WTC11 (cell line): Measurements from ENCODE around the gene LINS1. TPM values are rescaled to one million over a fixed set of nuclear protein-coding genes. Genes with fewer than 3 reads are reported as not detected.

ENCODE experiments used
- ATAC-seq: fragments of 200-7000 bp; cut with Tn5 transposase; 2 replicates; pipeline ENCODE4 v1.10.0; 2021; ENCODE audit warnings: mild to moderate bottlenecking, moderate library complexity
- CTCF ChIA-PET: fragments of 300-600 bp; sonication (Branson Sonifier 250); formaldehyde crosslinking; loops from one replicate; lab custom pipeline; 2021; ENCODE audit warnings: antibody characterized with exemption; lab: Charles Lee
- POLR2A ChIA-PET: fragments of 350-600 bp; sonication (Branson Sonifier 250); formaldehyde crosslinking; loops from one replicate; lab custom pipeline; 2021; ENCODE audit warnings: antibody characterized with exemption; lab: Charles Lee
- DNase-seq: peaks from one replicate; pipeline ENCODE4 v3.0.0; 2021; ENCODE audit warnings: low spot score
- H3K27ac Mint-ChIP-seq: 2 replicates; pipeline ENCODE4 v1.8.0; 2021; ENCODE audit warnings: mixed read lengths
- H3K27me3 Mint-ChIP-seq: 2 replicates; pipeline ENCODE4 v1.8.0; 2021; ENCODE audit warnings: low read depth, mild to moderate bottlenecking, moderate library complexity, mixed read lengths
- H3K36me3 Mint-ChIP-seq: 2 replicates; pipeline ENCODE4 v1.8.0; 2021; ENCODE audit warnings: mixed read lengths
- H3K4me1 Mint-ChIP-seq: 2 replicates; pipeline ENCODE4 v1.8.0; 2022; ENCODE audit warnings: mixed read lengths
- H3K4me3 Mint-ChIP-seq: 2 replicates; pipeline ENCODE4 v1.8.0; 2021; ENCODE audit warnings: mild to moderate bottlenecking, moderate library complexity, mixed read lengths
- H3K9me3 Mint-ChIP-seq: 2 replicates; pipeline ENCODE4 v1.8.0; 2021; ENCODE audit warnings: mixed read lengths
- CBFB ChIP-seq: sonication (generic); formaldehyde crosslinking; IDR thresholded peaks from 2 replicates; pipeline ENCODE4 v1.8.1; 2022; ENCODE audit warnings: mild to moderate bottlenecking, low read depth, missing genetic modification reagents
- MYBL2 ChIP-seq: sonication (generic); formaldehyde crosslinking; IDR thresholded peaks from 2 replicates; pipeline ENCODE4 v1.8.1; 2023; ENCODE audit warnings: mild to moderate bottlenecking, moderate library complexity, missing genetic modification reagents
- NFATC4 ChIP-seq: fragments of 250-450 bp; sonication (Bioruptor Pico); IDR thresholded peaks from 2 replicates; pipeline ENCODE4 v1.9.0; 2021; ENCODE audit warnings: mild to moderate bottlenecking
- NR2C2 ChIP-seq: sonication (generic); formaldehyde crosslinking; IDR thresholded peaks from 2 replicates; pipeline ENCODE4 v1.8.0; 2022; ENCODE audit warnings: mild to moderate bottlenecking, missing genetic modification reagents
- RORB ChIP-seq: fragments of 250-450 bp; sonication (Bioruptor Pico); IDR thresholded peaks from 2 replicates; pipeline ENCODE4 v1.9.0; 2021; ENCODE audit warnings: mild to moderate bottlenecking
- ZBTB21 ChIP-seq: sonication (generic); formaldehyde crosslinking; IDR thresholded peaks from 2 replicates; pipeline ENCODE4 v1.8.1; 2023; ENCODE audit warnings: mild to moderate bottlenecking, missing genetic modification reagents, borderline replicate concordance
- ZNF219 ChIP-seq: sonication (generic); formaldehyde crosslinking; IDR thresholded peaks from 2 replicates; pipeline ENCODE4 v1.8.0; 2023; ENCODE audit warnings: missing genetic modification reagents, mild to moderate bottlenecking, borderline replicate concordance
- total RNA-seq: library from RNA; stranded (reverse); gene quantifications from 3 replicates; pipeline ENCODE4 v1.2.3, GENCODE V29; 2021
- TF ChIP-seq, protein P1 (sequence below): fragments of 250-450 bp; sonication (Bioruptor Pico); IDR thresholded peaks from 2 replicates; pipeline ENCODE4 v1.9.0; 2021; ENCODE audit warnings: moderate library complexity, mild to moderate bottlenecking, inconsistent platforms, borderline replicate concordance
- TF ChIP-seq, protein P2 (sequence below): sonication (generic); formaldehyde crosslinking; IDR thresholded peaks from 2 replicates; pipeline ENCODE4 v1.8.0; 2022; ENCODE audit warnings: mild to moderate bottlenecking, missing genetic modification reagents
- TF ChIP-seq, protein P3 (sequence below): fragments of 250-450 bp; sonication (Bioruptor Pico); conservative IDR thresholded peaks from 2 replicates; pipeline ENCODE4 v1.9.0; 2021; ENCODE audit warnings: mild to moderate bottlenecking
- TF ChIP-seq, protein P4 (sequence below): sonication (generic); formaldehyde crosslinking; IDR thresholded peaks from 2 replicates; pipeline ENCODE4 v1.8.0; 2023; ENCODE audit warnings: missing genetic modification reagents, mild to moderate bottlenecking, borderline replicate concordance
- TF ChIP-seq, protein P5 (sequence below): sonication (generic); formaldehyde crosslinking; IDR thresholded peaks from 2 replicates; pipeline ENCODE4 v1.8.1; 2023; ENCODE audit warnings: mild to moderate bottlenecking, moderate library complexity, missing genetic modification reagents
- TF ChIP-seq, protein P6 (sequence below): sonication (generic); formaldehyde crosslinking; IDR thresholded peaks from 2 replicates; pipeline ENCODE4 v1.8.1; 2022; ENCODE audit warnings: mild to moderate bottlenecking, moderate library complexity, missing genetic modification reagents
- TF ChIP-seq, protein P7 (sequence below): sonication (generic); formaldehyde crosslinking; IDR thresholded peaks from 2 replicates; pipeline ENCODE4 v1.8.1; 2023; ENCODE audit warnings: mild to moderate bottlenecking, missing genetic modification reagents, moderate library complexity
- TF ChIP-seq, protein P8 (sequence below): sonication (generic); formaldehyde crosslinking; IDR thresholded peaks from 2 replicates; pipeline ENCODE4 v1.8.1; 2023; ENCODE audit warnings: mild to moderate bottlenecking, missing genetic modification reagents
- TF ChIP-seq, protein P9 (sequence below): sonication (generic); formaldehyde crosslinking; IDR thresholded peaks from 2 replicates; pipeline ENCODE4 v1.8.0; 2022; ENCODE audit warnings: mild to moderate bottlenecking, missing genetic modification reagents
- TF ChIP-seq, protein P10 (sequence below): fragments of 250-450 bp; sonication (Bioruptor Pico); IDR thresholded peaks from 2 replicates; pipeline ENCODE4 v2.1.2; 2022; ENCODE audit warnings: mild to moderate bottlenecking, moderate library complexity
- TF ChIP-seq, protein P11 (sequence below): sonication (generic); formaldehyde crosslinking; IDR thresholded peaks from 2 replicates; pipeline ENCODE4 v1.8.1; 2022; ENCODE audit warnings: mild to moderate bottlenecking, missing genetic modification reagents, moderate library complexity, borderline replicate concordance

The LINS1 gene
- total RNA-seq, 1 experiment from 2014 or later = 10.4 TPM

DNA sequence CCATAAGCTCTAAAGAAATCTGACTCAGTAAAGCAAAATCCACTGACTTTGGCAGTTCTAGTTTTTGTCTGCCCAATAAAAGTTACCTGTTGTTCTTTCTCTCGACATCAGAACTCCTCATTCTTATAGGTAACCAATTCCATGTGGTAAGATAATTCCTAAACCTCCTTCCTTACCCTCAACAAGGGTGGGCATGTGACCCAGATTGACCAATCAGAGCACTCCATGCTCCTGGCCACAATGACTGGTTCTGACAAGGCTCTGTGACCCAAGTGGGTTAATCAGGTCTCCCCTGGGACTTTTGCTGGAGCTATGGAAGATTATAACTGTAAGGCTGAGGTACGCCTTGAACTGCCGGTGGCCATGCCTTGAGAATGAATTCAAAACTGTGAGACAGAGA lies 31.7 kb downstream of the LINS1 start:
- ATAC-seq = no peak
- Mint-ChIP-seq H3K9me3 (no peaks in the 10 kb centered on the region), H3K4me3 (no peak overlapping the region)
- TF ChIP-seq ZNF219 (CRISPR knock-in tag) (no peak), NFATC4 (no peak), RORB (CRISPR knock-in tag) (no peak), ZBTB21 (no peak), CBFB (CRISPR knock-in tag) (no peak), NR2C2 (CRISPR knock-in tag) (no peak), MYBL2 (CRISPR knock-in tag) (no peak)
- TF ChIP-seq, protein P1, sequence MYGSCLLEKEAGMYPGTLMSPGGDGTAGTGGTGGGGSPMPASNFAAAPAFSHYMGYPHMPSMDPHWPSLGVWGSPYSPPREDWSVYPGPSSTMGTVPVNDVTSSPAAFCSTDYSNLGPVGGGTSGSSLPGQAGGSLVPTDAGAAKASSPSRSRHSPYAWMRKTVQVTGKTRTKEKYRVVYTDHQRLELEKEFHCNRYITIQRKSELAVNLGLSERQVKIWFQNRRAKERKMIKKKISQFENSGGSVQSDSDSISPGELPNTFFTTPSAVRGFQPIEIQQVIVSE (CRISPR knock-in tag) = no peak
- TF ChIP-seq, protein P2, sequence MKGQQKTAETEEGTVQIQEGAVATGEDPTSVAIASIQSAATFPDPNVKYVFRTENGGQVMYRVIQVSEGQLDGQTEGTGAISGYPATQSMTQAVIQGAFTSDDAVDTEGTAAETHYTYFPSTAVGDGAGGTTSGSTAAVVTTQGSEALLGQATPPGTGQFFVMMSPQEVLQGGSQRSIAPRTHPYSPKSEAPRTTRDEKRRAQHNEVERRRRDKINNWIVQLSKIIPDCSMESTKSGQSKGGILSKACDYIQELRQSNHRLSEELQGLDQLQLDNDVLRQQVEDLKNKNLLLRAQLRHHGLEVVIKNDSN (CRISPR knock-in tag) = peak; percentile 70; the same call in 1 of the 2 replicates
- TF ChIP-seq, protein P3, sequence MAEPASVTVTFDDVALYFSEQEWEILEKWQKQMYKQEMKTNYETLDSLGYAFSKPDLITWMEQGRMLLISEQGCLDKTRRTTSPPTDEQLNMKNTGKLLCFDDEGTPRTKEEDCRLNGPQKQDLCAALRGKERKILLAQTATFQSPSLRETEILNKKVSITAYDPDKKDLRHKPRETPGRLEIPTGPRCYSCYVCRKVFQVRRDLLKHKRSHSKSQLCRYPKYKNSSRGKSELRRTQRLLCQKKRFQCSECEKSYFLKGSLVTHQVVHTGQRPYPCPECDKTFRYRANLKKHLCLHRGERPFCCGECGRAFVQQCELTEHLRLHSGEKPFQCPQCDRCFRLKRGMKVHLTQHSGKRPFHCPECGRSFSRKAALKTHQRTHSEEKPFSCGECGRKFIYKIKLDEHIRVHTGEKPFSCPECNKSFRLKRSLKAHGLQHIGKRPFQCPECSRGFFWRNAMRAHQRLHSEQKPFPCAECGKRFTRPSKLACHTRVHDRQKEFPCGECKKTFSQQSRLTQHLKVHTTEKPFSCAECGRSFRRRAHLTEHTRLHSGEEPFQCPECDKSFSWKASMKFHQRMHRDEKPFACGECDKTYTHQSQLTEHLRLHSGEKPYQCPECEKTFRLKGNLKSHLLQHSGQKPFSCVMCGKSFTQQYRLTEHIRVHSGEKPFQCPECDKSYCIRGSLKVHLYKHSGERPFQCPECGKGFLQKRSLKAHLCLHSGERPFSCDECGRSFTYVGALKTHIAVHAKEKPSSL (CRISPR knock-in tag) = no peak
- TF ChIP-seq, protein P4, sequence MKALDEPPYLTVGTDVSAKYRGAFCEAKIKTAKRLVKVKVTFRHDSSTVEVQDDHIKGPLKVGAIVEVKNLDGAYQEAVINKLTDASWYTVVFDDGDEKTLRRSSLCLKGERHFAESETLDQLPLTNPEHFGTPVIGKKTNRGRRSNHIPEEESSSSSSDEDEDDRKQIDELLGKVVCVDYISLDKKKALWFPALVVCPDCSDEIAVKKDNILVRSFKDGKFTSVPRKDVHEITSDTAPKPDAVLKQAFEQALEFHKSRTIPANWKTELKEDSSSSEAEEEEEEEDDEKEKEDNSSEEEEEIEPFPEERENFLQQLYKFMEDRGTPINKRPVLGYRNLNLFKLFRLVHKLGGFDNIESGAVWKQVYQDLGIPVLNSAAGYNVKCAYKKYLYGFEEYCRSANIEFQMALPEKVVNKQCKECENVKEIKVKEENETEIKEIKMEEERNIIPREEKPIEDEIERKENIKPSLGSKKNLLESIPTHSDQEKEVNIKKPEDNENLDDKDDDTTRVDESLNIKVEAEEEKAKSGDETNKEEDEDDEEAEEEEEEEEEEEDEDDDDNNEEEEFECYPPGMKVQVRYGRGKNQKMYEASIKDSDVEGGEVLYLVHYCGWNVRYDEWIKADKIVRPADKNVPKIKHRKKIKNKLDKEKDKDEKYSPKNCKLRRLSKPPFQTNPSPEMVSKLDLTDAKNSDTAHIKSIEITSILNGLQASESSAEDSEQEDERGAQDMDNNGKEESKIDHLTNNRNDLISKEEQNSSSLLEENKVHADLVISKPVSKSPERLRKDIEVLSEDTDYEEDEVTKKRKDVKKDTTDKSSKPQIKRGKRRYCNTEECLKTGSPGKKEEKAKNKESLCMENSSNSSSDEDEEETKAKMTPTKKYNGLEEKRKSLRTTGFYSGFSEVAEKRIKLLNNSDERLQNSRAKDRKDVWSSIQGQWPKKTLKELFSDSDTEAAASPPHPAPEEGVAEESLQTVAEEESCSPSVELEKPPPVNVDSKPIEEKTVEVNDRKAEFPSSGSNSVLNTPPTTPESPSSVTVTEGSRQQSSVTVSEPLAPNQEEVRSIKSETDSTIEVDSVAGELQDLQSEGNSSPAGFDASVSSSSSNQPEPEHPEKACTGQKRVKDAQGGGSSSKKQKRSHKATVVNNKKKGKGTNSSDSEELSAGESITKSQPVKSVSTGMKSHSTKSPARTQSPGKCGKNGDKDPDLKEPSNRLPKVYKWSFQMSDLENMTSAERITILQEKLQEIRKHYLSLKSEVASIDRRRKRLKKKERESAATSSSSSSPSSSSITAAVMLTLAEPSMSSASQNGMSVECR = no peak
- TF ChIP-seq, protein P5, sequence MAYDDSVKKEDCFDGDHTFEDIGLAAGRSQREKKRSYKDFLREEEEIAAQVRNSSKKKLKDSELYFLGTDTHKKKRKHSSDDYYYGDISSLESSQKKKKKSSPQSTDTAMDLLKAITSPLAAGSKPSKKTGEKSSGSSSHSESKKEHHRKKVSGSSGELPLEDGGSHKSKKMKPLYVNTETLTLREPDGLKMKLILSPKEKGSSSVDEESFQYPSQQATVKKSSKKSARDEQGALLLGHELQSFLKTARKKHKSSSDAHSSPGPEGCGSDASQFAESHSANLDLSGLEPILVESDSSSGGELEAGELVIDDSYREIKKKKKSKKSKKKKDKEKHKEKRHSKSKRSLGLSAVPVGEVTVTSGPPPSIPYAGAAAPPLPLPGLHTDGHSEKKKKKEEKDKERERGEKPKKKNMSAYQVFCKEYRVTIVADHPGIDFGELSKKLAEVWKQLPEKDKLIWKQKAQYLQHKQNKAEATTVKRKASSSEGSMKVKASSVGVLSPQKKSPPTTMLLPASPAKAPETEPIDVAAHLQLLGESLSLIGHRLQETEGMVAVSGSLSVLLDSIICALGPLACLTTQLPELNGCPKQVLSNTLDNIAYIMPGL (CRISPR knock-in tag) = no peak
- TF ChIP-seq, protein P6, sequence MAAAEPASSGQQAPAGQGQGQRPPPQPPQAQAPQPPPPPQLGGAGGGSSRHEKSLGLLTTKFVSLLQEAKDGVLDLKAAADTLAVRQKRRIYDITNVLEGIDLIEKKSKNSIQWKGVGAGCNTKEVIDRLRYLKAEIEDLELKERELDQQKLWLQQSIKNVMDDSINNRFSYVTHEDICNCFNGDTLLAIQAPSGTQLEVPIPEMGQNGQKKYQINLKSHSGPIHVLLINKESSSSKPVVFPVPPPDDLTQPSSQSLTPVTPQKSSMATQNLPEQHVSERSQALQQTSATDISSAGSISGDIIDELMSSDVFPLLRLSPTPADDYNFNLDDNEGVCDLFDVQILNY (CRISPR knock-in tag) = no peak
- TF ChIP-seq, protein P7, sequence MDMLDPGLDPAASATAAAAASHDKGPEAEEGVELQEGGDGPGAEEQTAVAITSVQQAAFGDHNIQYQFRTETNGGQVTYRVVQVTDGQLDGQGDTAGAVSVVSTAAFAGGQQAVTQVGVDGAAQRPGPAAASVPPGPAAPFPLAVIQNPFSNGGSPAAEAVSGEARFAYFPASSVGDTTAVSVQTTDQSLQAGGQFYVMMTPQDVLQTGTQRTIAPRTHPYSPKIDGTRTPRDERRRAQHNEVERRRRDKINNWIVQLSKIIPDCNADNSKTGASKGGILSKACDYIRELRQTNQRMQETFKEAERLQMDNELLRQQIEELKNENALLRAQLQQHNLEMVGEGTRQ = peak; percentile 78
- TF ChIP-seq, protein P8, sequence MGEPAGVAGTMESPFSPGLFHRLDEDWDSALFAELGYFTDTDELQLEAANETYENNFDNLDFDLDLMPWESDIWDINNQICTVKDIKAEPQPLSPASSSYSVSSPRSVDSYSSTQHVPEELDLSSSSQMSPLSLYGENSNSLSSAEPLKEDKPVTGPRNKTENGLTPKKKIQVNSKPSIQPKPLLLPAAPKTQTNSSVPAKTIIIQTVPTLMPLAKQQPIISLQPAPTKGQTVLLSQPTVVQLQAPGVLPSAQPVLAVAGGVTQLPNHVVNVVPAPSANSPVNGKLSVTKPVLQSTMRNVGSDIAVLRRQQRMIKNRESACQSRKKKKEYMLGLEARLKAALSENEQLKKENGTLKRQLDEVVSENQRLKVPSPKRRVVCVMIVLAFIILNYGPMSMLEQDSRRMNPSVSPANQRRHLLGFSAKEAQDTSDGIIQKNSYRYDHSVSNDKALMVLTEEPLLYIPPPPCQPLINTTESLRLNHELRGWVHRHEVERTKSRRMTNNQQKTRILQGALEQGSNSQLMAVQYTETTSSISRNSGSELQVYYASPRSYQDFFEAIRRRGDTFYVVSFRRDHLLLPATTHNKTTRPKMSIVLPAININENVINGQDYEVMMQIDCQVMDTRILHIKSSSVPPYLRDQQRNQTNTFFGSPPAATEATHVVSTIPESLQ (CRISPR knock-in tag) = no peak
- TF ChIP-seq, protein P9, sequence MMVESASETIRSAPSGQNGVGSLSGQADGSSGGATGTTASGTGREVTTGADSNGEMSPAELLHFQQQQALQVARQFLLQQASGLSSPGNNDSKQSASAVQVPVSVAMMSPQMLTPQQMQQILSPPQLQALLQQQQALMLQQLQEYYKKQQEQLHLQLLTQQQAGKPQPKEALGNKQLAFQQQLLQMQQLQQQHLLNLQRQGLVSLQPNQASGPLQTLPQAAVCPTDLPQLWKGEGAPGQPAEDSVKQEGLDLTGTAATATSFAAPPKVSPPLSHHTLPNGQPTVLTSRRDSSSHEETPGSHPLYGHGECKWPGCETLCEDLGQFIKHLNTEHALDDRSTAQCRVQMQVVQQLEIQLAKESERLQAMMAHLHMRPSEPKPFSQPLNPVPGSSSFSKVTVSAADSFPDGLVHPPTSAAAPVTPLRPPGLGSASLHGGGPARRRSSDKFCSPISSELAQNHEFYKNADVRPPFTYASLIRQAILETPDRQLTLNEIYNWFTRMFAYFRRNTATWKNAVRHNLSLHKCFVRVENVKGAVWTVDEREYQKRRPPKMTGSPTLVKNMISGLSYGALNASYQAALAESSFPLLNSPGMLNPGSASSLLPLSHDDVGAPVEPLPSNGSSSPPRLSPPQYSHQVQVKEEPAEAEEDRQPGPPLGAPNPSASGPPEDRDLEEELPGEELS = no peak
- TF ChIP-seq, protein P10, sequence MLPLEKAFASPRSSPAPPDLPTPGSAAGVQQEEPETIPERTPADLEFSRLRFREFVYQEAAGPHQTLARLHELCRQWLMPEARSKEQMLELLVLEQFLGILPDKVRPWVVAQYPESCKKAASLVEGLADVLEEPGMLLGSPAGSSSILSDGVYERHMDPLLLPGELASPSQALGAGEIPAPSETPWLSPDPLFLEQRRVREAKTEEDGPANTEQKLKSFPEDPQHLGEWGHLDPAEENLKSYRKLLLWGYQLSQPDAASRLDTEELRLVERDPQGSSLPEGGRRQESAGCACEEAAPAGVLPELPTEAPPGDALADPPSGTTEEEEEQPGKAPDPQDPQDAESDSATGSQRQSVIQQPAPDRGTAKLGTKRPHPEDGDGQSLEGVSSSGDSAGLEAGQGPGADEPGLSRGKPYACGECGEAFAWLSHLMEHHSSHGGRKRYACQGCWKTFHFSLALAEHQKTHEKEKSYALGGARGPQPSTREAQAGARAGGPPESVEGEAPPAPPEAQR (CRISPR knock-in tag) = no peak
- TF ChIP-seq, protein P11, sequence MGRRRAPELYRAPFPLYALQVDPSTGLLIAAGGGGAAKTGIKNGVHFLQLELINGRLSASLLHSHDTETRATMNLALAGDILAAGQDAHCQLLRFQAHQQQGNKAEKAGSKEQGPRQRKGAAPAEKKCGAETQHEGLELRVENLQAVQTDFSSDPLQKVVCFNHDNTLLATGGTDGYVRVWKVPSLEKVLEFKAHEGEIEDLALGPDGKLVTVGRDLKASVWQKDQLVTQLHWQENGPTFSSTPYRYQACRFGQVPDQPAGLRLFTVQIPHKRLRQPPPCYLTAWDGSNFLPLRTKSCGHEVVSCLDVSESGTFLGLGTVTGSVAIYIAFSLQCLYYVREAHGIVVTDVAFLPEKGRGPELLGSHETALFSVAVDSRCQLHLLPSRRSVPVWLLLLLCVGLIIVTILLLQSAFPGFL (CRISPR knock-in tag) = no peak
- TF ChIP-seq, all 79 proteins: peak for 2
- DNase-seq = no peak
- Mint-ChIP-seq H3K27me3 (no peaks in the 10 kb centered on the region), H3K27ac (no peak overlapping the region), H3K36me3 (peaks cover 14% of the 10 kb centered on the region), H3K4me1 (no peaks in the 10 kb centered on the region)
- ChIA-PET POLR2A (no interaction called here), CTCF (no interaction called here)
